GM10266 (cell line): ENCODE measurements around the gene STAT3.

Source experiments
- DNase-seq: peaks from one replicate; pipeline ENCODE4 v3.0.0; 2012; ENCODE audit errors: extremely low spot score
- CTCF ChIP-seq: IDR thresholded peaks from 2 replicates; pipeline ENCODE4 v1.5.1; 2012; ENCODE audit warnings: mild to moderate bottlenecking, low read depth; ENCODE audit not compliant: control insufficient read depth, insufficient read depth; ENCODE audit errors: missing control alignments

The STAT3 gene

GRCh38 chr17:42286411-42287221 is 101.6 kb downstream of the STAT3 start:
- TF ChIP-seq CTCF: no peak
- DNase-seq: no peak

GRCh38 chr17:42285346-42286050 is 102.7 kb downstream of the STAT3 start:
- no peak for TF ChIP-seq CTCF
- DNase-seq: no peak

GRCh38 chr17:42284566-42284965 is 103.7 kb downstream of the STAT3 start:
- no peak for TF ChIP-seq CTCF

GRCh38 chr17:42284024-42284369 is 104.2 kb downstream of the STAT3 start:
- no peak for TF ChIP-seq CTCF
- no peak for DNase-seq

More at GRCh38 chr17:42284566-42284965, 103.7 kb downstream of the STAT3 start:
- no peak for DNase-seq

GRCh38 chr17:42283241-42284023 is 104.8 kb downstream of the STAT3 start:
- TF ChIP-seq CTCF: no peak
- no peak for DNase-seq

- TF ChIP-seq CTCF: no peak
- no peak for DNase-seq
These were observed 105.7 kb downstream of the STAT3 start for GRCh38 chr17:42282478-42283080.
